Panc1 (cell line): ENCODE measurements around the gene SCNM1.

Source experiments
- CTCF ChIP-seq: fragments of 450-650 bp; IDR thresholded peaks from 2 replicates; pipeline ENCODE4 v1.5.1; 2017; ENCODE audit warnings: mild to moderate bottlenecking
- SIN3A ChIP-seq: IDR thresholded peaks from 2 replicates; pipeline ENCODE4 v1.6.1; 2012; ENCODE audit warnings: low read depth, mild to moderate bottlenecking, low read length, moderate library complexity, borderline replicate concordance; ENCODE audit not compliant: insufficient read depth

- no peak for TF ChIP-seq SIN3A
- TF ChIP-seq CTCF = no peak
Measured at GRCh38 chr1:151211972-151212705, 46.2 kb downstream of the SCNM1 start.
